SK-N-SH (cell line): ENCODE measurements around the gene OR2M3. TPM values are rescaled to one million over a fixed set of nuclear protein-coding genes. Genes with fewer than 3 reads are reported as not detected.

Experiments used
- CTCF ChIA-PET: fragments of 300-600, 350-600 bp; formaldehyde crosslinking; extraction: SDS; loops from one replicate; lab custom pipeline; 2021; lab: Yijun Ruan, JAX
- POLR2A ChIA-PET: fragments of 350-600 bp; sonication (Branson Sonifier 250); formaldehyde crosslinking; extraction: SDS; loops from one replicate; lab custom pipeline; 2020; ENCODE audit warnings: antibody characterized with exemption, inconsistent platforms; lab: Yijun Ruan, JAX
- DNase-seq: peaks from one replicate; pipeline ENCODE4 v3.0.0; 2012
- H2AFZ ChIP-seq: fragments of 200-600 bp; sonication (generic); 2 replicates; pipeline ENCODE4 v1.8.1; 2016; ENCODE audit warnings: antibody characterized with exemption, mild to moderate bottlenecking, low read depth
- H3F3A ChIP-seq: fragments of 200-600 bp; sonication (generic); replicated peaks from 2 replicates; pipeline ENCODE3; 2016; ENCODE audit warnings: antibody characterized with exemption, mild to moderate bottlenecking; ENCODE audit not compliant: insufficient read depth
- H3K27ac ChIP-seq, 2 experiments: fragments of 200-500 bp in 1 of 2; fragments of 200-600 bp in 1 of 2; sonication (Bioruptor generic) in 1 of 2; sonication (generic), shearing (Covaris generic) in 1 of 2; 2 replicates each; pipeline versions ENCODE4 v1.5.1 to v1.6.1; 2014 to 2016; ENCODE audit warnings: low read depth in 2 of 2, inconsistent platforms in 1 of 2, low read length in 1 of 2, mild to moderate bottlenecking in 1 of 2, mixed read lengths in 1 of 2
- H3K27me3 ChIP-seq: fragments of 200-600 bp; sonication (generic), shearing (Covaris generic); 2 replicates; pipeline ENCODE4 v1.6.1; 2016; ENCODE audit warnings: mixed run types; ENCODE audit not compliant: insufficient read depth
- H3K36me3 ChIP-seq, 2 experiments: fragments of 200-500 bp in 1 of 2; fragments of 200-600 bp in 1 of 2; sonication (Bioruptor generic) in 1 of 2; sonication (generic) in 1 of 2; replicated peaks in 1 of 2; 2 replicates each; pipeline versions ENCODE3 to v1.5.1; 2014 to 2016; ENCODE audit warnings: low read length in 1 of 2, mild to moderate bottlenecking in 1 of 2; ENCODE audit not compliant: insufficient read depth in 2 of 2, control insufficient read depth in 1 of 2
- H3K4me1 ChIP-seq, 2 experiments: fragments of 200-500 bp in 1 of 2; fragments of 200-600 bp in 1 of 2; sonication (Bioruptor generic) in 1 of 2; sonication (generic), shearing (Covaris generic) in 1 of 2; 2 replicates each; pipeline versions ENCODE4 v1.5.1 to v1.6.1; 2014 to 2016; ENCODE audit warnings: low read depth in 1 of 2, low read length in 1 of 2, mixed run types in 1 of 2; ENCODE audit not compliant: insufficient read depth in 2 of 2, control insufficient read depth in 1 of 2
- H3K4me2 ChIP-seq: fragments of 200-600 bp; sonication (generic), shearing (Covaris generic); 2 replicates; pipeline ENCODE4 v1.6.1; 2017; ENCODE audit warnings: mixed run types
- H3K4me3 ChIP-seq, 2 experiments: fragments of 200-500 bp in 1 of 2; fragments of 200-600 bp in 1 of 2; sonication (Bioruptor generic) in 1 of 2; sonication (generic), shearing (Covaris generic) in 1 of 2; 2 replicates each; pipeline versions ENCODE4 v1.5.1 to v1.8.1; 2014 to 2016; ENCODE audit warnings: low read depth in 2 of 2, inconsistent platforms in 1 of 2, low read length in 1 of 2, mild to moderate bottlenecking in 1 of 2, mixed read lengths in 1 of 2, moderate library complexity in 1 of 2
- H3K79me2 ChIP-seq: fragments of 200-600 bp; sonication (generic); 2 replicates; pipeline ENCODE4 v1.8.1; 2017; ENCODE audit warnings: mild to moderate bottlenecking; ENCODE audit not compliant: insufficient read depth
- H3K9ac ChIP-seq: fragments of 200-600 bp; sonication (generic); 2 replicates; pipeline ENCODE4 v1.6.1; 2017; ENCODE audit warnings: mixed run types
- H3K9me2 ChIP-seq: fragments of 200-600 bp; sonication (generic); 2 replicates; pipeline ENCODE4 v1.6.1; 2017; ENCODE audit warnings: mixed run types
- H3K9me3 ChIP-seq: fragments of 200-600 bp; sonication (generic); 2 replicates; pipeline ENCODE4 v1.6.1; 2017; ENCODE audit warnings: mixed run types, mild to moderate bottlenecking, moderate library complexity
- H4K20me1 ChIP-seq: fragments of 200-600 bp; sonication (generic); 2 replicates; pipeline ENCODE4 v1.6.1; 2017; ENCODE audit warnings: mild to moderate bottlenecking, mixed run types; ENCODE audit not compliant: insufficient read depth
- EP300 ChIP-seq, 2 experiments: IDR thresholded peaks; 2 replicates each; pipeline versions ENCODE4 v1.4.0 to v1.6.1; 2012; ENCODE audit warnings: borderline replicate concordance in 1 of 2, low read depth in 1 of 2, low read length in 1 of 2
- EZH2phosphoT487 ChIP-seq: fragments of 200-600 bp; sonication (generic); IDR thresholded peaks from 2 replicates; pipeline ENCODE4 v1.6.1; 2017; ENCODE audit warnings: low read depth, mixed run types, mild to moderate bottlenecking, antibody characterized with exemption, moderate library complexity, borderline replicate concordance
- FOSL2 ChIP-seq: IDR thresholded peaks from 2 replicates; pipeline ENCODE4 v1.4.0; 2012; ENCODE audit warnings: low read depth, mild to moderate bottlenecking, moderate library complexity, borderline replicate concordance
- GATA2 ChIP-seq: sonication (generic); formaldehyde crosslinking; IDR thresholded peaks from 2 replicates; pipeline ENCODE4 v1.5.0; 2020; ENCODE audit warnings: mild to moderate bottlenecking, missing genetic modification reagents
- MXI1 ChIP-seq: IDR thresholded peaks from 2 replicates; pipeline ENCODE4 v1.6.1; 2012; ENCODE audit warnings: mild to moderate bottlenecking, low read depth, low read length, improper control_type of control experiment
- NFIC ChIP-seq: IDR thresholded peaks from 2 replicates; pipeline ENCODE4 v1.4.0; 2012; ENCODE audit warnings: borderline replicate concordance
- NRF1 ChIP-seq: IDR thresholded peaks from 2 replicates; pipeline ENCODE4 v1.6.1; 2012; ENCODE audit warnings: low read depth, mild to moderate bottlenecking, low read length
- POLR2AphosphoS5 ChIP-seq: IDR thresholded peaks from 2 replicates; pipeline ENCODE4 v1.6.1; 2012; ENCODE audit warnings: low read depth, low read length
- RCOR1 ChIP-seq: fragments of 150-350 bp; IDR thresholded peaks from 2 replicates; pipeline ENCODE4 v1.6.1; 2017; ENCODE audit warnings: antibody characterized with exemption, low read length
- RFX5 ChIP-seq: IDR thresholded peaks from 2 replicates; pipeline ENCODE4 v1.6.1; 2012; ENCODE audit warnings: mild to moderate bottlenecking, improper control_type of control experiment, low read length
- TAF1 ChIP-seq: IDR thresholded peaks from 2 replicates; pipeline ENCODE4 v1.6.1; 2012; ENCODE audit warnings: low read depth, mild to moderate bottlenecking, low read length, moderate library complexity, borderline replicate concordance
- WGBS: methylation state at CpG from one replicate; pipeline ENCODE4 v1.1.6; 2017; ENCODE audit warnings: low lambda C conversion rate; 5-methylcytosine and 5-hydroxymethylcytosine counted together
- polyA plus RNA-seq, 3 experiments: library from polyadenylated mRNA; depleted of rRNA; stranded (reverse); fragments of >200 nt; gene quantifications; 2 replicates each; pipeline ENCODE4 v1.2.3, GENCODE V29; 2012
- TF ChIP-seq, protein P1 (sequence below): fragments of 200-600 bp; sonication (generic); IDR thresholded peaks from 2 replicates; pipeline ENCODE4 v1.6.1; 2017; ENCODE audit warnings: antibody characterized with exemption, mild to moderate bottlenecking, moderate library complexity
- TF ChIP-seq, protein P2 (sequence below): IDR thresholded peaks from 2 replicates; pipeline ENCODE4 v1.4.0; 2012; ENCODE audit warnings: low read depth, borderline replicate concordance
- TF ChIP-seq, protein P3 (sequence below): IDR thresholded peaks from 2 replicates; pipeline ENCODE4 v1.4.0; 2012; ENCODE audit warnings: low read depth, borderline replicate concordance

The OR2M3 gene
- polyA plus RNA-seq, 1 of the 3 experiments (the other 2 are of a cell fraction), result not detected

DNA sequence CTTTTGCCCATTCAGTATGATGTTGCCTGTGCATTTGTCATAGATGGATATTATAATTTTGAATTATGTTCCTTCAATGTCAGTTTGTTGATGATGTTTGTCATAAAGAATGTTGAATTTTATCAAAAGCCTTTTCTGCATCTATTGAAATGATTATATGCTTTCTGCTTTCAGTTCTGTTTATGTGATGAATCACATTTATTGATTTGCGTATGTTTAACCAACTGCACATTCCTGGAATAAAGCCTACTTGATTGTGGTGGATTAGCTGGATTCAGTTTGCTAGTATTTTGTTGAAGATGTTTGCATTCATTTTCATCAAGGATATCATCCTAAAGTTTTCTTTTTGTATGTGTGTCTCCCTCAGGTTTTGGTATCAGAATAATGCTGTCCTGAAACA is 28.5 kb downstream of the OR2M3 start:
- Histone ChIP-seq H3K27me3 (no peaks in the 10 kb centered on the region), H3K27ac (no peak overlapping the region), H4K20me1 (no peaks in the 10 kb centered on the region), H2AFZ (no peak overlapping the region), H3K79me2 (no peaks in the 10 kb centered on the region), H3K4me3 (no peak overlapping the region), H3K4me2 (no peak overlapping the region), H3K9me3 (no peaks in the 10 kb centered on the region; the same call in 1 of the 2 replicates), H3K4me1 (no peaks in the 10 kb centered on the region), H3K36me3 (no peaks in the 10 kb centered on the region), H3F3A (no peaks in the 10 kb centered on the region), H3K9ac (no peak overlapping the region), H3K9me2 (no peaks in the 10 kb centered on the region)
- DNase-seq, result no peak
- 16% methylated on average over 1 of the region's 1 CpG for whole genome bisulfite sequencing
- TF ChIP-seq RFX5 (no peak), RCOR1 (no peak), NRF1 (no peak), EZH2phosphoT487 (no peak), NFIC (no peak), MXI1 (no peak), GATA2 (CRISPR knock-in tag) (no peak)
- TF ChIP-seq, protein P1, sequence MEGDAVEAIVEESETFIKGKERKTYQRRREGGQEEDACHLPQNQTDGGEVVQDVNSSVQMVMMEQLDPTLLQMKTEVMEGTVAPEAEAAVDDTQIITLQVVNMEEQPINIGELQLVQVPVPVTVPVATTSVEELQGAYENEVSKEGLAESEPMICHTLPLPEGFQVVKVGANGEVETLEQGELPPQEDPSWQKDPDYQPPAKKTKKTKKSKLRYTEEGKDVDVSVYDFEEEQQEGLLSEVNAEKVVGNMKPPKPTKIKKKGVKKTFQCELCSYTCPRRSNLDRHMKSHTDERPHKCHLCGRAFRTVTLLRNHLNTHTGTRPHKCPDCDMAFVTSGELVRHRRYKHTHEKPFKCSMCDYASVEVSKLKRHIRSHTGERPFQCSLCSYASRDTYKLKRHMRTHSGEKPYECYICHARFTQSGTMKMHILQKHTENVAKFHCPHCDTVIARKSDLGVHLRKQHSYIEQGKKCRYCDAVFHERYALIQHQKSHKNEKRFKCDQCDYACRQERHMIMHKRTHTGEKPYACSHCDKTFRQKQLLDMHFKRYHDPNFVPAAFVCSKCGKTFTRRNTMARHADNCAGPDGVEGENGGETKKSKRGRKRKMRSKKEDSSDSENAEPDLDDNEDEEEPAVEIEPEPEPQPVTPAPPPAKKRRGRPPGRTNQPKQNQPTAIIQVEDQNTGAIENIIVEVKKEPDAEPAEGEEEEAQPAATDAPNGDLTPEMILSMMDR, result no peak
- TF ChIP-seq, protein P2, sequence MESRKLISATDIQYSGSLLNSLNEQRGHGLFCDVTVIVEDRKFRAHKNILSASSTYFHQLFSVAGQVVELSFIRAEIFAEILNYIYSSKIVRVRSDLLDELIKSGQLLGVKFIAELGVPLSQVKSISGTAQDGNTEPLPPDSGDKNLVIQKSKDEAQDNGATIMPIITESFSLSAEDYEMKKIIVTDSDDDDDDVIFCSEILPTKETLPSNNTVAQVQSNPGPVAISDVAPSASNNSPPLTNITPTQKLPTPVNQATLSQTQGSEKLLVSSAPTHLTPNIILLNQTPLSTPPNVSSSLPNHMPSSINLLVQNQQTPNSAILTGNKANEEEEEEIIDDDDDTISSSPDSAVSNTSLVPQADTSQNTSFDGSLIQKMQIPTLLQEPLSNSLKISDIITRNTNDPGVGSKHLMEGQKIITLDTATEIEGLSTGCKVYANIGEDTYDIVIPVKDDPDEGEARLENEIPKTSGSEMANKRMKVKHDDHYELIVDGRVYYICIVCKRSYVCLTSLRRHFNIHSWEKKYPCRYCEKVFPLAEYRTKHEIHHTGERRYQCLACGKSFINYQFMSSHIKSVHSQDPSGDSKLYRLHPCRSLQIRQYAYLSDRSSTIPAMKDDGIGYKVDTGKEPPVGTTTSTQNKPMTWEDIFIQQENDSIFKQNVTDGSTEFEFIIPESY, result no peak
- TF ChIP-seq, protein P3, sequence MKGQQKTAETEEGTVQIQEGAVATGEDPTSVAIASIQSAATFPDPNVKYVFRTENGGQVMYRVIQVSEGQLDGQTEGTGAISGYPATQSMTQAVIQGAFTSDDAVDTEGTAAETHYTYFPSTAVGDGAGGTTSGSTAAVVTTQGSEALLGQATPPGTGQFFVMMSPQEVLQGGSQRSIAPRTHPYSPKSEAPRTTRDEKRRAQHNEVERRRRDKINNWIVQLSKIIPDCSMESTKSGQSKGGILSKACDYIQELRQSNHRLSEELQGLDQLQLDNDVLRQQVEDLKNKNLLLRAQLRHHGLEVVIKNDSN, result no peak
- ChIA-PET POLR2A (no interaction called here), CTCF (interaction anchor here (1.9 kb wide), 1 partner anchor 18 kb away, joined by 8 read pairs; no protein-coding TSS in a partner anchor)

DNA sequence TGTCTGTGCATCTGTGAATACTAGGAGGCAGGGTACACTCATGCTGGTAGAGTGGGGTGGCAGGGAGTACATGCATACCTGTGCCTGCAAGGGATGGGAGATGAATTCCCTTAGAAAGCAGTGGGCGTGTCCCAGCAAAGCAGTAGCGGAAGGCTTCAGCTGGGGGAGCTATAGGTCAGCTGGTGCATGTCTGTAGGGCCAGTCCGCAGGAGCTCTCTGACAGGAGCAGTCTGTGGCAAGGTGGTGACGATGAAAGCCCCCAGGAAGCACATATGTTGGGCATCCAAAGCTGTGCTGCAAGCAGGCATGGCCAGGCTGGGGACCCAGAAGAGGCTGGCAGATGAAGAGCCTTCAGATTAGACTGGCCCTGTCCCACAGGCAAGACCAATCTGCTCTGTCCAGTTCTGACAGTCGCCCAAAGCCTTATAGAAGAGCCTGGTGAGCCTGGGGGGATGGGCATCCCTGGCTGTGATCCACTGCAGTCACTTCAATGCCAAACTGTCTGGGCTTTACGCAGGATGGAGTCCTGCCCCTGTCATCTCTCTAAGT is 32.4 kb downstream of the OR2M3 start:
- no peaks in the 10 kb centered on the region; the same call in 1 of the 2 replicates for H3K9me3 ChIP-seq
- CTCF ChIA-PET, result no interaction called here
- H3K27ac ChIP-seq, result no peak overlapping the region
- H3K36me3 ChIP-seq, result no peaks in the 10 kb centered on the region
- H3K79me2 ChIP-seq, result no peaks in the 10 kb centered on the region
- POLR2A ChIA-PET, result no interaction called here
- H4K20me1 ChIP-seq, result no peaks in the 10 kb centered on the region
- TF ChIP-seq POLR2AphosphoS5, result no peak
- TF ChIP-seq FOSL2, result no peak
- no peak for TF ChIP-seq RCOR1
- no peak for TF ChIP-seq NFIC
- TF ChIP-seq EP300 (IDR thresholded peaks at IDR 0.05; ENCODE audit: borderline replicate concordance in 1 of 2, low read depth in 1 of 2, low read length in 1 of 2), result no peak
- TF ChIP-seq NRF1, result no peak
- no peak for TF ChIP-seq TAF1
- TF ChIP-seq, protein P3, result no peak
- no peaks in the 10 kb centered on the region for H3K27me3 ChIP-seq
- H3F3A ChIP-seq, result no peaks in the 10 kb centered on the region
- no peak for DNase-seq
- H3K4me2 ChIP-seq, result no peak overlapping the region
- no peak overlapping the region for H3K9ac ChIP-seq
- no peaks in the 10 kb centered on the region for H3K4me1 ChIP-seq
- no peaks in the 10 kb centered on the region for H3K9me2 ChIP-seq
- WGBS, result 0% methylated on average over 4 of the region's 6 CpGs
- H3K4me3 ChIP-seq, result no peak overlapping the region
- no peak overlapping the region for H2AFZ ChIP-seq
